K562 (cell line): ENCODE data around the gene MDN1. TPM values are rescaled to one million over a fixed set of nuclear protein-coding genes. Genes with fewer than 3 reads are reported as not detected.

Experiments used
- ATAC-seq: fragments of 200-7000 bp; cut with Tn5 transposase; 3 replicates; pipeline ENCODE4 v1.9.1; 2020; ENCODE audit warnings: moderate library complexity
- BruUV-seq: library from RNA; stranded (reverse); fragments of 400-500 nt; replicated peaks from 2 replicates; lab custom pipeline; 2021; lab: Mats Ljungman, UMichigan
- CTCF ChIA-PET: fragments of 300-600 bp; formaldehyde crosslinking; extraction: SDS; loops from one replicate; lab custom pipeline; 2021; ENCODE audit warnings: low intra/inter-chr PET ratio; lab: Yijun Ruan, JAX
- POLR2A ChIA-PET: fragments of 300-600, 350-650 bp; sonication (Branson Sonifier 250); formaldehyde crosslinking; extraction: SDS; loops from one replicate; lab custom pipeline; 2021; ENCODE audit warnings: antibody characterized with exemption, inconsistent platforms; lab: Yijun Ruan, JAX
- DNase-seq, 4 experiments: peaks; one replicate each; pipeline versions ENCODE4 v3.0.0 to v3.0.0-alpha.2; 2011 to 2018; ENCODE audit warnings: low spot score in 3 of 4, mixed read lengths in 3 of 4; ENCODE audit errors: extremely low read depth in 1 of 4
- FAIRE-seq: peaks from 2 replicates; lab custom pipeline; 2011; peaks lifted over from hg19 to GRCh38; lab: Jason Lieb, UNC
- H2AFZ ChIP-seq: 2 replicates; pipeline ENCODE4 v1.6.0; 2011; ENCODE audit warnings: low read depth, low read length, control low read depth, inconsistent platforms
- H3K27ac ChIP-seq: fragments of 200-600 bp; 3 replicates; pipeline ENCODE4 v1.8.0; 2011; ENCODE audit warnings: low read depth, mild to moderate bottlenecking, control low read depth, inconsistent platforms, low read length, moderate library complexity, mixed read lengths; ENCODE audit errors: extremely low read depth
- H3K27me3 ChIP-seq, 2 experiments: fragments of 300-600 bp in 1 of 2; 2 replicates in 1 of 2; 3 replicates in 1 of 2; pipeline versions ENCODE4 v1.6.0 to v1.8.0; 2011; ENCODE audit warnings: inconsistent platforms in 2 of 2, low read length in 2 of 2, mild to moderate bottlenecking in 1 of 2, mixed read lengths in 1 of 2, moderate library complexity in 1 of 2; ENCODE audit not compliant: control insufficient read depth in 2 of 2, insufficient read depth in 2 of 2
- H3K36me3 ChIP-seq: fragments of 300-600 bp; 3 replicates; pipeline ENCODE4 v1.8.0; 2011; ENCODE audit warnings: mild to moderate bottlenecking, low read length, inconsistent platforms; ENCODE audit not compliant: control insufficient read depth, insufficient read depth
- H3K4me1 ChIP-seq, 2 experiments: fragments of 200-600 bp in 1 of 2; replicated peaks in 1 of 2; 2 replicates in 1 of 2; 3 replicates in 1 of 2; pipeline versions ENCODE4 v1.5.1 to v1.8.0; 2011; ENCODE audit warnings: inconsistent platforms in 2 of 2, low read length in 2 of 2, mild to moderate bottlenecking in 1 of 2, mixed read lengths in 1 of 2, moderate library complexity in 1 of 2; ENCODE audit not compliant: control insufficient read depth in 2 of 2, insufficient read depth in 2 of 2
- H3K4me2 ChIP-seq: 2 replicates; pipeline ENCODE4 v1.6.1; 2011; ENCODE audit warnings: low read length, control low read depth, inconsistent platforms, mixed read lengths; ENCODE audit not compliant: insufficient read depth
- H3K4me3 ChIP-seq: fragments of 200-600 bp; sonication (generic), shearing (Covaris generic); 2 replicates; pipeline ENCODE4 v1.5.1; 2016; ENCODE audit warnings: control low read depth, inconsistent platforms
- H3K79me2 ChIP-seq: fragments of 200-600 bp; 3 replicates; pipeline ENCODE4 v1.8.0; 2011; ENCODE audit warnings: low read length, inconsistent platforms; ENCODE audit not compliant: control insufficient read depth, insufficient read depth
- H3K9ac ChIP-seq, 2 experiments: 2 replicates each; pipeline versions ENCODE4 v1.6.0 to v1.6.1; 2011; ENCODE audit warnings: low read depth in 2 of 2, low read length in 2 of 2, control low read depth in 1 of 2, inconsistent platforms in 1 of 2, mild to moderate bottlenecking in 1 of 2, mixed read lengths in 1 of 2; ENCODE audit not compliant: insufficient read depth in 1 of 2
- H3K9me1 ChIP-seq: one replicate; pipeline ENCODE4 v1.6.0; 2011; ENCODE audit warnings: inconsistent platforms, mild to moderate bottlenecking, low read length, moderate library complexity; ENCODE audit not compliant: control insufficient read depth, insufficient read depth
- H3K9me3 ChIP-seq: replicated peaks from 2 replicates; pipeline ENCODE4 v1.5.1; 2011; ENCODE audit warnings: low read depth, low read length, inconsistent platforms; ENCODE audit not compliant: control insufficient read depth, insufficient read depth
- H4K20me1 ChIP-seq: replicated peaks from 2 replicates; pipeline ENCODE4 v1.6.1; 2011; ENCODE audit warnings: low read length, inconsistent platforms, mixed read lengths; ENCODE audit not compliant: control insufficient read depth, insufficient read depth
- CBFB ChIP-seq: sonication (generic); formaldehyde crosslinking; IDR thresholded peaks from 2 replicates; pipeline ENCODE4 v1.4.0; 2020; ENCODE audit warnings: mild to moderate bottlenecking, missing genetic modification reagents
- CHAMP1 ChIP-seq: fragments of 450-650 bp; IDR thresholded peaks from 2 replicates; pipeline ENCODE4 v1.6.1; 2016; ENCODE audit warnings: mild to moderate bottlenecking
- HMG20B ChIP-seq: fragments of 250-450 bp; sonication (Bioruptor Pico); IDR thresholded peaks from 2 replicates; pipeline ENCODE4 v1.5.0; 2021; ENCODE audit warnings: mild to moderate bottlenecking
- HNRNPK ChIP-seq: fragments of 200-400 bp; formaldehyde crosslinking; IDR thresholded peaks from one replicate; pipeline ENCODE4 v1.6.1; 2018; ENCODE audit warnings: mild to moderate bottlenecking, low read depth, low read length; ENCODE audit not compliant: poor library complexity, severe bottlenecking
- MAFG ChIP-seq: fragments of 450-650 bp; conservative IDR thresholded peaks from 2 replicates; pipeline ENCODE4 v1.6.1; 2016; ENCODE audit warnings: missing genetic modification characterization, missing compliant biosample characterization
- MCM5 ChIP-seq: fragments of 450-650 bp; IDR thresholded peaks from 2 replicates; pipeline ENCODE4 v1.6.1; 2016; ENCODE audit warnings: low read depth
- MNT ChIP-seq, 2 experiments: fragments of 450-650 bp; conservative IDR thresholded peaks; 2 replicates each; pipeline ENCODE4 v1.6.1; 2017; ENCODE audit warnings: mild to moderate bottlenecking in 2 of 2, moderate library complexity in 2 of 2
- MTF1 ChIP-seq: fragments of 250-450 bp; sonication (Bioruptor Pico); IDR thresholded peaks from 2 replicates; pipeline ENCODE4 v1.9.0; 2021; ENCODE audit warnings: moderate library complexity, mild to moderate bottlenecking, inconsistent platforms, borderline replicate concordance
- PTBP1 ChIP-seq: fragments of 200-400 bp; formaldehyde crosslinking; IDR thresholded peaks from 2 replicates; pipeline ENCODE4 v1.6.1; 2017; ENCODE audit warnings: low read depth, low read length
- PURB ChIP-seq: sonication (generic); formaldehyde crosslinking; IDR thresholded peaks from 2 replicates; pipeline ENCODE4 v1.9.0; 2021; ENCODE audit warnings: low read depth, mild to moderate bottlenecking, missing genetic modification reagents
- SRF ChIP-seq, 2 experiments: fragments of 250-450, 450-650 bp in 1 of 2; sonication (Bioruptor Pico) in 1 of 2; sonication (generic) in 1 of 2; formaldehyde crosslinking; IDR thresholded peaks; 2 replicates each; pipeline versions ENCODE4 v1.5.0 to v1.5.1; 2020 to 2022; ENCODE audit warnings: mild to moderate bottlenecking in 1 of 2, missing genetic modification reagents in 1 of 2
- SRSF9 ChIP-seq: fragments of 200-400 bp; formaldehyde crosslinking; IDR thresholded peaks from 2 replicates; pipeline ENCODE4 v1.6.1; 2017; ENCODE audit warnings: low read depth, low read length, borderline replicate concordance
- ZBTB8A ChIP-seq: fragments of 450-650 bp; IDR thresholded peaks from 2 replicates; pipeline ENCODE4 v1.6.1; 2018; ENCODE audit warnings: mild to moderate bottlenecking, moderate library complexity; ENCODE audit not compliant: partially characterized antibody
- ZNF174 ChIP-seq: fragments of 250-450 bp; sonication (Bioruptor Pico); IDR thresholded peaks from 2 replicates; pipeline ENCODE4 v1.4.0; 2020; ENCODE audit warnings: mild to moderate bottlenecking
- ZNF592 ChIP-seq: fragments of 450-650 bp; IDR thresholded peaks from 2 replicates; pipeline ENCODE4 v1.6.1; 2017; ENCODE audit warnings: antibody characterized with exemption, mild to moderate bottlenecking
- WGBS: fragments of 100-300 bp; shearing (Covaris generic); methylation state at CpG from one replicate; pipeline ENCODE4 v1.1.6; 2016; ENCODE audit warnings: low coverage, mixed read lengths; ENCODE audit not compliant: insufficient coverage; ENCODE audit errors: missing lambda C conversion rate; 5-methylcytosine and 5-hydroxymethylcytosine counted together
- in situ Hi-C: fragments of 300-500 bp; cut with MboI; formaldehyde crosslinking; loops from 4 replicates; pipeline ENCODE4 v1.15.0; 2018; ENCODE audit warnings: inconsistent platforms, mixed read lengths
- intact Hi-C: fragments of 100-400 bp; cut with micrococcal nuclease; formaldehyde crosslinking; loops from 2 replicates; pipeline ENCODE4 v1.14.2; 2022
- polyA plus RNA-seq, 8 experiments: library from polyadenylated mRNA; depleted of rRNA in 4 of 8; stranded (reverse) in 5 of 8; unstranded in 3 of 8; fragments of >200 nt; fragmentation: Nextera tagmentation in 2 of 8; fragmentation: Illumina TruSeq in 1 of 8; extraction: Ambion mirVana in 2 of 8; extraction: Trizol in 1 of 8; gene quantifications; 2 replicates each; pipeline versions ENCODE4 v1.2.1 to v1.2.3, GENCODE V29; 2011 to 2014; ENCODE audit warnings: inconsistent platforms in 1 of 8, missing spikeins in 1 of 8
- total RNA-seq, 7 experiments: library from RNA; depleted of rRNA in 6 of 7; stranded (reverse); fragments of >200 nt in 6 of 7; fragmentation: Illumina TruSeq in 2 of 7; extraction: Trizol in 2 of 7; gene quantifications; 2 replicates each; pipeline versions ENCODE4 v1.2.1 to v1.2.3, GENCODE V29; 2011 to 2021; ENCODE audit warnings: low replicate concordance in 1 of 7

MDN1 gene
- total and polyA plus RNA-seq, 9 of the 15 experiments (the other 6 are each of a cell fraction or from before 2014, with no cell fraction given) = 25.6 to 93.6 (median 43.0) TPM

- DNase-seq = no peak
- Histone ChIP-seq H3K4me3 (no peak overlapping the region), H3K4me2 (no peak overlapping the region), H3K27ac (no peak overlapping the region), H2AFZ (no peak overlapping the region), H3K79me2 (no peaks in the 10 kb centered on the region), H3K27me3 (no peaks in the 10 kb centered on the region), H3K9me1 (no peaks in the 10 kb centered on the region), H4K20me1 (no peaks in the 10 kb centered on the region), H3K36me3 (peaks cover 95% of the 10 kb centered on the region), H3K9me3 (no peaks in the 10 kb centered on the region), H3K4me1 (no peaks in the 10 kb centered on the region), H3K9ac (no peak overlapping the region)
- no peak for FAIRE-seq
- in situ Hi-C loops = no loop called here
- intact Hi-C loops = no loop called here
- BruUV-seq = no TSS peak
- WGBS = 95% methylated on average over 10 of the region's 10 CpGs
- ChIA-PET POLR2A (no interaction called here), CTCF (no interaction called here)
- no peak for ATAC-seq
- TF ChIP-seq HNRNPK (no peak), MAFG (tag) (no peak), CHAMP1 (no peak), PTBP1 (no peak), MNT (conservative IDR thresholded peaks at IDR 0.05) (no peak), MTF1 (CRISPR knock-in tag) (no peak), SRF (CRISPR knock-in tag; IDR thresholded peaks at IDR 0.05) (no peak), CBFB (no peak), HMG20B (no peak), ZNF174 (CRISPR knock-in tag) (no peak), ZNF592 (no peak), ZBTB8A (no peak), MCM5 (no peak), PURB (CRISPR knock-in tag) (no peak), SRSF9 (no peak)
Observed at GRCh38 chr6:89681983-89682564, 137.5 kb downstream of the MDN1 start.
